HUES64 (cell line): ENCODE results near the gene AGO1. TPM values are rescaled to one million over a fixed set of nuclear protein-coding genes. Genes with fewer than 3 reads are reported as not detected.
A peak's percentile ranks its signal among the peaks of the same experiment; 100 is the strongest.

Experiments
- H3K27ac ChIP-seq: 2 replicates; pipeline ENCODE4 v1.7.0; 2013; ENCODE audit warnings: low read depth, low read length, inconsistent platforms
- H3K27me3 ChIP-seq: 2 replicates; pipeline ENCODE4 v1.6.1; 2013; ENCODE audit warnings: mild to moderate bottlenecking, low read length; ENCODE audit not compliant: insufficient read depth
- H3K36me3 ChIP-seq: 2 replicates; pipeline ENCODE4 v1.6.1; 2013; ENCODE audit warnings: mild to moderate bottlenecking, low read length; ENCODE audit not compliant: insufficient read depth
- H3K4me1 ChIP-seq: 2 replicates; pipeline ENCODE4 v1.6.1; 2013; ENCODE audit warnings: mild to moderate bottlenecking, low read length, moderate library complexity; ENCODE audit not compliant: insufficient read depth
- H3K4me3 ChIP-seq: 2 replicates; pipeline ENCODE4 v1.5.1; 2013; ENCODE audit warnings: mild to moderate bottlenecking, low read length, moderate library complexity
- H3K9ac ChIP-seq: 2 replicates; pipeline ENCODE4 v1.6.1; 2013; ENCODE audit warnings: mild to moderate bottlenecking, low read depth, low read length
- H3K9me3 ChIP-seq: 2 replicates; pipeline ENCODE4 v1.6.1; 2013; ENCODE audit warnings: low read depth, low read length; ENCODE audit not compliant: insufficient read depth
- WGBS: fragments of 150-250, 120-280 bp; methylation state at CpG from one replicate; pipeline ENCODE4 v1.1.7; 2013; ENCODE audit warnings: missing lambda C conversion rate; 5-methylcytosine and 5-hydroxymethylcytosine counted together
- polyA plus RNA-seq, 2 experiments: library from polyadenylated mRNA; stranded (reverse); fragments of 50-300 nt; gene quantifications; one replicate each; pipeline ENCODE4 v1.2.3, GENCODE V29; 2013

AGO1 gene
- polyA plus RNA-seq (2013, experiment 1 of 2) = 21.6 TPM
- 21.6 TPM for polyA plus RNA-seq (2013, experiment 2 of 2)

DNA sequence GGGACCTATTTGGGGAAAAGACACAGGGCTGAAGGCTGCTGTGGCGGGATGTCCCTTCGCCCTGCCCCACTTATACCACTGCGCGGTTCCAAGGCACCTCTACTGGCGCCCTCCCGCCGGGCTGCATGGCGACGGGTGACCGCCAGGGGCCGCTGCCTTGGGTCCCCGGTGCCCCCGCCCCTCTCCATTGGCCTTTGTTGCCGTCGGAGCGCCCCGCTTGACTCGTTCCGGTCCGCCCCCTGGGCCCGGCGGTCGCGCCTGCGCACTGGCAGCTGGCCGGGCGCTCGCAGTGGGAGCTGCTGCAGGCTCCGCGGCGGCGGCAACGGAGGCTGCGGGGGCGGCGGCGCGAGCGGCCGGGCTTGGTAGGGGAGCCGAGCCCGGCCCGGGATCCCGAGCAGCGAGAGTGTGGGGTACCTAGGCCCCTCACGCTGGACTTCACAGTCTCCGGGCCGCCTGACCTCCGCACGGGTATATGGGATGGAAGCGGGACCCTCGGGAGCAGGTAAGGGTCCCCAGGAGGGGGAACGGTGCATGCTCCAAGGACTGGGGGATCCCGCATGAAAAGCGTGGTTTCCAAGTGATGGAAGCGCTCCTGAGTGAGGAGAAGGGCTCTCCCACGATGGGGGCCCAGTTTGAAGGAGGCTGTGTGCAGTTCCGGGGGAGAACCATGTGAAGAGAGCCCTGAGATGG, at the start of gene AGO1:
Gene AGO1, plus strand, starts transcription at position 265 of the 690 bp plus-strand sequence. Its CDS starts 213 bp downstream, at position 478.
- Histone ChIP-seq H3K9ac (peak within 1 kb of the TSS; percentile 91), H3K4me3 (peak within 1 kb of the TSS; percentile 99), H3K36me3 (no peaks in the 10 kb centered on the region), H3K27me3 (no peaks in the 10 kb centered on the region), H3K27ac (peak within 1 kb of the TSS; percentile 86), H3K4me1 (peaks cover 40% of the 10 kb centered on the region), H3K9me3 (no peaks in the 10 kb centered on the region)
- 1% methylated on average over 58 of the region's 58 CpGs for WGBS

DNA sequence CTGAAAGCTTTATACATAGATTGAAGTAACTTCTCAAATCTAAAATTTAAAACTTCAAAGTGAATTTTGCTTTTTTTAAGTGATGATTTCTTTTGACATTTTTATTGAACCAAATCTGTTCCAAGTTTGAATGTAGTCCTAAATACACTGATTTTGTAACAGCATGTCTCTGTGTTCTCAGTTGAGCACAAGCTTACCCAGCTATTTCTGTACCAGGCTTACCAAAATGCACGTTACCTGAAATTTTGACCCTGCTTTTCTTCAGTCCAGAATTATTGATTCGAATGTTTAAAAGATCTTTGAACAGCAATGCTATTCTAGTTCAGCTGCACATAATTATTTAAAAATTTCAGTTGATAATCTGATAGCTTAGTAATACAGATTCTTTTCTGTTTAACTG, 49.6 kb upstream of the AGO1 start:
- H3K4me3 ChIP-seq = no peak overlapping the region
- no peak overlapping the region for H3K9ac ChIP-seq
- no peaks in the 10 kb centered on the region for H3K4me1 ChIP-seq
- 98% methylated on average over 2 of the region's 2 CpGs for WGBS
- peaks cover 58% of the 10 kb centered on the region for H3K36me3 ChIP-seq
- H3K9me3 ChIP-seq = no peaks in the 10 kb centered on the region
- no peaks in the 10 kb centered on the region for H3K27me3 ChIP-seq
- H3K27ac ChIP-seq = no peak overlapping the region

- Histone ChIP-seq H3K27ac (no peak overlapping the region), H3K4me1 (no peaks in the 10 kb centered on the region), H3K4me3 (no peak overlapping the region), H3K36me3 (peaks cover 51% of the 10 kb centered on the region), H3K27me3 (no peaks in the 10 kb centered on the region), H3K9me3 (no peaks in the 10 kb centered on the region), H3K9ac (no peak overlapping the region)
- WGBS = 94% methylated on average over 2 of the region's 2 CpGs
Measured at GRCh38 chr1:35834218-35834617, 48.8 kb upstream of the AGO1 start.

DNA sequence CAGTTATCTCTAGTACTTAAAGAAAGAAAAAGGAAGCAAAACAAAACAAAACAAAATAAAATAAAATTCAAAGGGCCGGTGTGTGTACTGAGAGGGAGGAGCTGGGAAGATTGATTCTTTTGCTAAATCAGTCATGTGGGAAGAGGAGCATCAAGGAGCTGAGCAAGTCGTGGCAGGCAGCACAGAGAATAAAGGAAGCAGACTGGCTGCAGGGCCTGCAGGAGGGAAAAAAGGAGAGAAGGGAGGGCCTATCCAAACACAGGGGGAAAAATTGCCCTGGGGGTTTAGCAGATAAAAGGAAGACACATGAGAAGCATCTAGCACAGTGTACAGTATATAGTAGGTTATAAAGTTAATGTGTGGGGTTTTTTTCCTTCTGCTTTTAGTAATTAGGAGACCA, 47.6 kb upstream of the AGO1 start:
- H3K4me1 ChIP-seq = no peaks in the 10 kb centered on the region
- no peak overlapping the region for H3K4me3 ChIP-seq
- no peak overlapping the region for H3K27ac ChIP-seq
- no peak overlapping the region for H3K9ac ChIP-seq
- peaks cover 49% of the 10 kb centered on the region for H3K36me3 ChIP-seq
- no peaks in the 10 kb centered on the region for H3K9me3 ChIP-seq
- WGBS = 65% methylated on average over 2 of the region's 2 CpGs
- no peaks in the 10 kb centered on the region for H3K27me3 ChIP-seq

GRCh38 chr1:35836734-35837133, 46.3 kb upstream of the AGO1 start:
- Histone ChIP-seq H3K4me3 (no peak overlapping the region), H3K27ac (no peak overlapping the region), H3K9me3 (no peaks in the 10 kb centered on the region), H3K9ac (no peak overlapping the region), H3K4me1 (no peaks in the 10 kb centered on the region), H3K36me3 (peaks cover 50% of the 10 kb centered on the region), H3K27me3 (no peaks in the 10 kb centered on the region)
- no CpG with 5 or more reads among the region's 1 CpG for WGBS

- peaks cover 48% of the 10 kb centered on the region for H3K36me3 ChIP-seq
- H3K9ac ChIP-seq = no peak overlapping the region
- H3K4me1 ChIP-seq = no peaks in the 10 kb centered on the region
- no peaks in the 10 kb centered on the region for H3K27me3 ChIP-seq
- H3K4me3 ChIP-seq = no peak overlapping the region
- H3K27ac ChIP-seq = no peak overlapping the region
- no peaks in the 10 kb centered on the region for H3K9me3 ChIP-seq
- WGBS = 95% methylated on average over 6 of the region's 8 CpGs
Measured at GRCh38 chr1:35838693-35839245, 44.2 kb upstream of the AGO1 start.

DNA sequence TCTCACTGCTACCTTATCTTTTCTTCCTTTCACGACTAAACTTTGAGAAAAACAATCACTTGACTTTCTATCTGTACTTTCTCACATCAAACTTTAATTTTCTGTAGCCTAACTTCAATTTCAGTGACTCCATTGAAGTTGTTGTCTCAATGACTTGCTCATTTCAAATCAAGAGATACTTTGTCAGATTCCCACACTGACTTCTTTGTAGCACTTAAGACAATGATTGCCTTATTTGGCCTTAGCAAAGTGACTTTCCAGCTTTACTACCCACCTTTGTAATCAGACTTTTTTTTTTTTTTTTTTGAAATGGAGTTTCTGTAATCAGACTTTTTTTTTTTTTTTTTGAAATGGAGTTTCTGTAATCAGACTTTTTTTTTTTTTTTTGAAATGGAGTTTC, 38.2 kb upstream of the AGO1 start:
- peaks cover 31% of the 10 kb centered on the region for H3K36me3 ChIP-seq
- H3K4me1 ChIP-seq = peaks cover 3% of the 10 kb centered on the region
- 94% methylated on average over 1 of the region's 1 CpG for WGBS

GRCh38 chr1:35845766-35846165, 37.2 kb upstream of the AGO1 start:
- Histone ChIP-seq H3K36me3 (peaks cover 36% of the 10 kb centered on the region), H3K9ac (no peak overlapping the region), H3K9me3 (no peaks in the 10 kb centered on the region), H3K4me1 (peaks cover 8% of the 10 kb centered on the region), H3K27ac (no peak overlapping the region), H3K4me3 (no peak overlapping the region), H3K27me3 (no peaks in the 10 kb centered on the region)
- 89% methylated on average over 1 of the region's 1 CpG for WGBS

More for the DNA sequence above, 38.2 kb upstream of the AGO1 start:
- Histone ChIP-seq H3K27ac (no peak overlapping the region), H3K4me3 (no peak overlapping the region), H3K9ac (no peak overlapping the region; the same call in 1 of the 2 replicates), H3K9me3 (no peaks in the 10 kb centered on the region), H3K27me3 (no peaks in the 10 kb centered on the region)

- H3K27me3 ChIP-seq = no peaks in the 10 kb centered on the region
- peaks cover 8% of the 10 kb centered on the region for H3K4me1 ChIP-seq
- no peak overlapping the region for H3K9ac ChIP-seq
- H3K4me3 ChIP-seq = no peak overlapping the region
- no peak overlapping the region for H3K27ac ChIP-seq
- H3K9me3 ChIP-seq = no peaks in the 10 kb centered on the region
- peaks cover 33% of the 10 kb centered on the region for H3K36me3 ChIP-seq
- 100% methylated on average over 1 of the region's 1 CpG for WGBS
Measured at GRCh38 chr1:35847935-35848565, 35.0 kb upstream of the AGO1 start.

- WGBS = 76% methylated on average over 2 of the region's 2 CpGs
- peaks cover 42% of the 10 kb centered on the region for H3K36me3 ChIP-seq
- H3K9me3 ChIP-seq = no peaks in the 10 kb centered on the region
- H3K9ac ChIP-seq = no peak overlapping the region
- no peaks in the 10 kb centered on the region for H3K27me3 ChIP-seq
- H3K4me1 ChIP-seq = peaks cover 10% of the 10 kb centered on the region
- H3K4me3 ChIP-seq = no peak overlapping the region
- 0 out of 2 replicates have a peak overlapping the region, but pooled peaks have one; percentile 23 for H3K27ac ChIP-seq
Measured at GRCh38 chr1:35850051-35850450, 33.0 kb upstream of the AGO1 start.

DNA sequence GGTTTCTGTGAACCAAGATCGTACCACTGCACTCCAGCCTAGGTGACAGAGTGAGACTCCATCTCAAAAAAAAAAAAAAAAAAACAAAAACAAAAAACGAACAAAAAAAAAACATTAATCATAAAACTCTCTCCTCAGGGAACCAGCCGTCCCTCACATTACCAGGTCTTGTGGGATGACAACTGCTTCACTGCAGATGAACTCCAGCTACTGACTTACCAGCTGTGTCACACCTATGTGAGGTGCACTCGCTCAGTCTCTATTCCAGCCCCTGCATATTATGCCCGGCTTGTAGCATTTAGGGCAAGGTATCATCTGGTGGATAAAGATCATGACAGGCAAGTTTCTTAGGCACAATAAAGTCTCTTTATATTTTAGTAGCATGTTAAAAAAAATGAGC, 32.3 kb upstream of the AGO1 start:
- 91% methylated on average over 5 of the region's 5 CpGs for WGBS

More for the DNA sequence above, 32.3 kb upstream of the AGO1 start:
- no peak overlapping the region for H3K9ac ChIP-seq
- H3K4me3 ChIP-seq = no peak overlapping the region
- peaks cover 13% of the 10 kb centered on the region for H3K4me1 ChIP-seq
- no peaks in the 10 kb centered on the region for H3K27me3 ChIP-seq
- no peaks in the 10 kb centered on the region for H3K9me3 ChIP-seq
- no peak overlapping the region for H3K27ac ChIP-seq
- peaks cover 42% of the 10 kb centered on the region for H3K36me3 ChIP-seq
